NCI-H2196 treated with DMSO at 0.1 percent for 48 hours (cell line): ENCODE results near the gene KL.

Experiments used
- DNase-seq: peaks from one replicate; lab custom pipeline; 2025; ENCODE audit not compliant: unreplicated experiment; lab: John Stamatoyannopoulos, UW

The KL gene

DNA sequence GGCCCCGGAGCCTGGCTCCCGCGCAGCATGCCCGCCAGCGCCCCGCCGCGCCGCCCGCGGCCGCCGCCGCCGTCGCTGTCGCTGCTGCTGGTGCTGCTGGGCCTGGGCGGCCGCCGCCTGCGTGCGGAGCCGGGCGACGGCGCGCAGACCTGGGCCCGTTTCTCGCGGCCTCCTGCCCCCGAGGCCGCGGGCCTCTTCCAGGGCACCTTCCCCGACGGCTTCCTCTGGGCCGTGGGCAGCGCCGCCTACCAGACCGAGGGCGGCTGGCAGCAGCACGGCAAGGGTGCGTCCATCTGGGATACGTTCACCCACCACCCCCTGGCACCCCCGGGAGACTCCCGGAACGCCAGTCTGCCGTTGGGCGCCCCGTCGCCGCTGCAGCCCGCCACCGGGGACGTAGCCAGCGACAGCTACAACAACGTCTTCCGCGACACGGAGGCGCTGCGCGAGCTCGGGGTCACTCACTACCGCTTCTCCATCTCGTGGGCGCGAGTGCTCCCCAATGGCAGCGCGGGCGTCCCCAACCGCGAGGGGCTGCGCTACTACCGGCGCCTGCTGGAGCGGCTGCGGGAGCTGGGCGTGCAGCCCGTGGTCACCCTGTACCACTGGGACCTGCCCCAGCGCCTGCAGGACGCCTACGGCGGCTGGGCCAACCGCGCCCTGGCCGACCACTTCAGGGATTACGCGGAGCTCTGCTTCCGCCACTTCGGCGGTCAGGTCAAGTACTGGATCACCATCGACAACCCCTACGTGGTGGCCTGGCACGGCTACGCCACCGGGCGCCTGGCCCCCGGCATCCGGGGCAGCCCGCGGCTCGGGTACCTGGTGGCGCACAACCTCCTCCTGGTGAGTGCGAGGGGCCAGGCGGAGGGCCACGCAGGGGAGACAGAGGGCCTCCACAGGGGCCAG lies at the start of gene KL:
KL (plus strand) TSS at position 10 of the 909 bp plus-strand sequence; CDS start at position 28, 18 bp downstream.
- DNase-seq, result no peak

GRCh38 chr13:32967584-32968182 lies 48.5 kb upstream of the KL start:
- no peak for DNase-seq

DNA sequence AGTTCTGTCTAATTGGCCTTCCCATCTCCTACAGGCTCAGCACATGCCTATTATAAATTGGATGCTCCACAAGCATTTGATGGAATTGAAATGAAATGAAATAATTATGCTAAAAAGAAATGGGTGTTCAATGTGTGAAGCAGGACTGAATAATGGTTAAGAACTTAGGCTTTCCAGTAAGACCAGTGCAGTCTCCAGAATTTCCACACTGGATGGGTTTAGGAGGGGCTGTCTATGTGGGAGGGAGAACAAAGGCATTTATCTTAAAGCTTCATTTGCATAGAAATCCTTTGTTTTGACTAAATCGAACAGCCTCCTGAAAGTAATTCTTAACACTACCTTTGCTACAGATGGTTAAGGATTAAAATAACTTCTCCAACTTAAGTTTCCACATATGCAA lies 47.9 kb upstream of the KL start:
- DNase-seq, result no peak

DNA sequence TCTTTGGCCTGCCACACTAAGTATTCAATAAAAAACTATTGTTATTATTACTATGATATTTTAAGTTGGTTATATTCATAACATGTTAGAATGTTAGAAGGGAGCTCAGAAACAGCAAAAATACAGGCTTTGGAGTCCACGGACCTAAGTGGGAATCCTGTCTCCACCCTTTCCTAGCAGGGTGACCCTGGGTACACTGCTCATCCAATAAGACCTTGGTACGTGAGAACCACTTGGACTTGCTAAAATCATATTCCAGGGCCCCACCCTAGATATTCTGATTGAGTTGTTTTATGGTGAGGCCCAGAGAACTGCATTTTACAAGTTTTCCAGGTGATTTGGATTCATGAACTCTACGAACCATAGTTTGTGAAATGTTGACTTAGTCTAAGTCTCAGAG lies 47.4 kb upstream of the KL start:
- no peak for DNase-seq

DNA sequence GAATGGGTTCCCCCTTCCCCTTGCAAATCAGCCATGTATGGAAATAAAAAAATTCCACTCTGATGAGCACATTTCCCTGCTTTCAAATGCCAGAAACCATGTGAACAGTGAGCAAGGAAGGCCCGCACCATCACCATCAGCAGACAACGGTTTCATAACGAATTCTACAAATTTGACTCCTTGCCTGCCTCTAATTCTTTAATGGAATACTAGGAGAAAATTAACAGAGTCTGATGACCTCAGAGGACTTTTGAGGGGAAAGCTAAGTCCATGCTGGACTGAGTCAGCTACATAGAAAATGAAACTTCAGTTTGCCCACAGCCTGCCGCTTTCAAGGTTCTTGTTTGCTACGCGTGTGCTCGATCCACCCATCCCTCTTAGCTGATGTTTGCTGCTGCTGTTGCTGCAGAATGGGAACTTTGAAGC lies 46.7 kb upstream of the KL start:
- DNase-seq, result no peak

DNA sequence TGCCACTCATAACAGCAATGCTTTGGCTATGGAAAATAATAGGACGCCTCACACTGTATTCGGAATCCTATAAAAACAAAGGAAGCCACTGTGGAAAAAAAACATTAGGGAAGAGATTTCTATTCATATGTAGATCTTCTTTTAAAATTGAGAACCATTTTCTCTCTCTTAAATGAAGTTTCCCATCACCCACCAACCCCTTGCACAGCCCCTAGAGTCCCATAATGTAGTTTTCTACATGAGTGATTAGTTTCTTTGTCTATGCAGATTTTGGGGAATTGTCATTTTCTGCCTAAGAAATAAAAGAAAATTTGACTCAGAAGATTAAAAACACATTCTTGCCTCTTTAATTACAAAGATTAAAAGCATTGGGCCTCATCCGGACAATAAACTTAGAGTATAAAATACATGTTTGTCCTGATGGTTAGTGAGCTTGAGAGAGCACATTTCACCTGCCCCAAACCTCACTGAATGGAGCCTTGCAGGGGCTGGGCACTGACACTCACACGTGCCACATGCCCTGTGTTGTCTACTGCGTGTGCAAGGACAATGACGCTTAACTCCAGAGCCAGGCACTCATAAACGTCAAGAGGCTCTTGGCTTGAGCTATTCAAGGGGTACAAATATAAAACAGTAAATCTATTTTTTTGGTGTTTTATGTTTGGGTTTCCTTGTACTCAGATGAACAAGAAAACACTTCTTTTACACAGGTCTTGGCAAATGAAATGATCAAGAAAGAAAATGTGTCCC lies 40.0 kb upstream of the KL start:
- no peak for DNase-seq

- DNase-seq, result no peak
Measured at GRCh38 chr13:32976912-32977311, 39.3 kb upstream of the KL start.

DNA sequence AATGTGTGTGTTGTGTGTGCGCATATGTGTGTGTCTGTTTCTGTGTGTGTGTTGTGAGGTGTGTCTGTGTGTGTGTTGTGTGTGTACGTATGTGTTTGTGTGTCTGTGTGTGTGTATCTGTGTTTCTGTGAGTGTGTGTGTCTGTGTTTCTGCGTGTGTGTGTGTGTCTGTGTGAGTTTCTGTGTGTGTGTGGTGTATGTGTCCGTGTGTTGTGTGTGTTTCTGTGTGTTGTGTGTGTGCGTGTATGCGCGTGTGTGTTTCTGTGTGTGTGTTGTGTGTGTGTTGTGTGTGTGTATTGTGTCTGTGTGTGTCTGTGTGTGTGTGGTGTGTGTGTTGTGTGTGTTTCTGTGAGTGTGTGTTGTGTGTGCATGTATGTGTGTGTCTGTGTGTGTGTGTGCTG lies 38.9 kb upstream of the KL start:
- DNase-seq, result no peak

DNA sequence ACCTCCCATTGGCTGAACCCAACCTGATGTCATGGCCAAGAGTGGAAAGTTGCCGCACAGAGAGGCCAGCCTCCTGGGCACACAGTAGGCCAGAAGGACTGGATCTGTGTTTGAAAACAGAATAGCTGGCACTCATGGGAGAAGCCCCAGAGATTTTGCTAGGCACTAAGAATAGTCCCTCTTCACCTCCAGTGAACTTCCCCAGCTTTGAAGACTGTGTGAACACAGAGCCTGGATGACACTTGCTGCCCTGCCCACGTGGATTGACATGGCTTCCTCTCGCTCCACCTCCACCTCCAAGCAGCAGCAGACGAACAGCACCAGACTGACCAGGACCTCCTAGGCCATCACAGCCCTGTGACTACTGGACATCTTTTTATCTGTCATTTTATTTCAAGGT lies 37.9 kb upstream of the KL start:
- no peak for DNase-seq

- DNase-seq, result no peak
Measured at GRCh38 chr13:32983058-32983457, 33.2 kb upstream of the KL start.

- peak; percentile 29 for DNase-seq
Measured at GRCh38 chr13:32984857-32985626, 31.2 kb upstream of the KL start.

GRCh38 chr13:32986552-32986951 lies 29.7 kb upstream of the KL start:
- no peak for DNase-seq

DNA sequence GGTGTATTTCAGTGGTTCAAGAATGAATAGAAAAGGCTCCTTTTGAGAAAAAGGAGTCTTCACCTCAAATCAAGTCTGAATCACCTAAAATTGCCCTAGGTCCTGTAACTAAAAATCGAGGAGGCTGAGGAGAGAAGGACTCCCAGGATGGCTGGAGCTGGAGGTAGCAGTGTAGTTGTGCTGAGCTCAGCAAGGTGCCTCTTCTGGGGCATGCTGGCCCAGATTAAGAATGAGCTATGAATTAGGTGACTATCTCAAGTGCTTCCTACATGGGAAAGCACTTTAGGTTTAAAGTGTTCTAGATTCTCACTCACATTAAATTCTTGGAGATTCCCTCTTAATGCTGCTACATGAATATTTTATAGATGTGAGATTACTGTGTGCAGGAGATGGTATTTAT lies 28.8 kb upstream of the KL start:
- no peak for DNase-seq

- DNase-seq, result no peak
Measured at GRCh38 chr13:32988608-32989289, 27.5 kb upstream of the KL start.

DNA sequence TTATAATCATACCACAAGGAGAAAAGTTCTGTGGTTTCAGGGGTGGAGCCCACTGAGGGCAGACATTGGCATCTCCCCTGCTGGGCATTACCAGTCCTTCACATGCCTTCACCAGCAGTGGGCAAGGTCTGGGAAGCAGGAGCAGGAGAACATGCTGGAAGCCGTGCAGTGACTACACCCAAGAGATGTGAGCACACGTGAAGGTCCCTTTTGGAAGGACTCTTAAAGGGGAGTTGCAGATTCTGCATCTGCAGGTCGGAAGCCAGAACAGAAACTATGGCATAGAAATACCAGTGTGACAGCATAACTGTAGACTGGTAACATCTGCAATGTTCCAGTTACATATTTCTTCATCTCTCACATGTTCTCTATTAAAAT lies 26.9 kb upstream of the KL start:
- DNase-seq, result no peak

DNA sequence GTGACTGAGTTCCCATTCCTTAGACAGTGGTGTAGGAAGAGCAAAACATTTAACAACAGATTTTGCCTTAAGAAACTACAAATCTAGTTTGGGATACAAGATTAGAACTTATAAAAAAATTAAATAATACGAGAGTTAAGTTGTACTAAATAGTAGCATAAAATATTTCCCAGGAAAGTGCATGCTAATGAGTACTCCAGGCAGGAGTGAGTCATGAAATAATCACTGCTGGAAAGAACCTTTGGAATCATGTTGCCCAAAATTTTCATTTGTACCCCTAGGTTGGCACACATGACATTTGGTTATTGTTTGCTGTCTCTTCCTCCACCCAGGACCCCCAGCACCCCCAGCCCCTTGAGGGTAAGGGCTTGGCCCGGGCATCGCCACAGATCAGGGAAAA lies 26.3 kb upstream of the KL start:
- no peak for DNase-seq

DNA sequence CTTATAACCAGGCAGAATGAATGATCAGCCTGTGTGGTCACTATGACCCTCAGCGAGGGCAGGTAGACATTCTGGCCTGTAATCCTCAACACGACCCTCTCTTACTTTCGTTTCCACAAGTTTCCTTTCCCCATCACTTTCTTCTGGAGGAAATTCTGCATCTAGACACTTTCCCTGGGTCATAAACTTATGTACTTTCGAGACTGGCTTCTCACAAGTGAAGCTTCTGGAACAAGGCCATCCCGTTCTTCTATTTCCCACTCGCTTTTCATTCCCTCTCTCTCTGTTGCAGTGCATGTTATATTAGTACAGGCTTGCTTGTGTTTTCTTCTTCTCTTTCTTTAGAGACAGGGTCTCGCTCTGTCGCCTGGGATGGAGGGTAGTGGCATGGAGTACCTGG lies 23.1 kb upstream of the KL start:
- no peak for DNase-seq

DNA sequence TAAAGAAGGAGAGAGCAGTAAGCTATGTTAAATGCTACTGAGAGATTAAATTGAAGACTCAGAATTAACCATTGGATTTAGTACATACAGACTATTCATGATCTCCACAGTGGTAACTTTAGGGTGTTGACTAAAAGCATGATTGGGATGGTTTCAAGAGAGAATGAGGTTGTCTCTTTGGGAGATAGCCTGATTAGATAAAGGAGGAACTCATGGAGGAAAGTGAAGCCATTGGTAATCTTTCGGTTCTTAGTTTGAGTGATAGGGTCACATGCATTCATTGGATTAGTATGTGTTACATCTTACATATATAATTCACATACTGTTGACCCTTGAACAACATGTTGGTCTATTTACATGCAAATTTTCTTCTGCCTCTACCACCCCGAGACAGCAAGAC lies 18.8 kb upstream of the KL start:
- no peak for DNase-seq

GRCh38 chr13:32998966-32999365 lies 17.3 kb upstream of the KL start:
- DNase-seq, result no peak

DNA sequence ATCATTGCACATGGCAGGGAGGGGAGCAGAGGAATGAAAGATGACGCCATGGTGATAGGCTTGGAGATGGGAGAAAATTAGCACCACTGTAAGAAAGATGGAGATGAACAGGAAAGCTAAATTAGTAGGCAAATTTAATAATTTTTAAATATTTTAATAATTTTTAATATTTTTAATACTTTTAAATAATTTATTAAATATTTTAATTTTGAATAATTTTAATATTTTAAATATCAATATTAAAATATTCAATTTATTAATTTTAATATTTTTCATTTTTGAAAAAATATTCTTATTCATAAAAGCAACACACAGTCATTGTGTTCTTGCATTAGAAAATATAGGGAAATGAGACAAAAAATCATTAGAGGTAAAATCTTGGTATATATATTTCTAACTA lies 15.9 kb upstream of the KL start:
- DNase-seq, result no peak
